NB4 (cell line): ENCODE results near the gene SEMA3F.
A peak's percentile ranks its signal among the peaks of the same experiment; 100 is the strongest.

Experiments
- DNase-seq: peaks from one replicate; pipeline ENCODE4 v3.0.0; 2010; ENCODE audit warnings: low read depth
- H3K4me3 ChIP-seq: one replicate; pipeline ENCODE4 v1.5.1; 2011; ENCODE audit warnings: mild to moderate bottlenecking, low read depth, low read length, moderate library complexity
- CTCF ChIP-seq: IDR thresholded peaks from one replicate; pipeline ENCODE4 v1.5.1; 2012; ENCODE audit warnings: low read depth, low read length
- MAX ChIP-seq: IDR thresholded peaks from 2 replicates; pipeline ENCODE4 v1.6.1; 2011; ENCODE audit warnings: low read depth, low read length
- MYC ChIP-seq: IDR thresholded peaks from 2 replicates; pipeline ENCODE4 v1.6.1; 2011; ENCODE audit warnings: low read depth, low read length
- POLR2A ChIP-seq: IDR thresholded peaks from 2 replicates; pipeline ENCODE4 v1.6.1; 2011; ENCODE audit warnings: mild to moderate bottlenecking; ENCODE audit not compliant: insufficient read length; ENCODE audit errors: extremely low read depth

Gene SEMA3F

DNA sequence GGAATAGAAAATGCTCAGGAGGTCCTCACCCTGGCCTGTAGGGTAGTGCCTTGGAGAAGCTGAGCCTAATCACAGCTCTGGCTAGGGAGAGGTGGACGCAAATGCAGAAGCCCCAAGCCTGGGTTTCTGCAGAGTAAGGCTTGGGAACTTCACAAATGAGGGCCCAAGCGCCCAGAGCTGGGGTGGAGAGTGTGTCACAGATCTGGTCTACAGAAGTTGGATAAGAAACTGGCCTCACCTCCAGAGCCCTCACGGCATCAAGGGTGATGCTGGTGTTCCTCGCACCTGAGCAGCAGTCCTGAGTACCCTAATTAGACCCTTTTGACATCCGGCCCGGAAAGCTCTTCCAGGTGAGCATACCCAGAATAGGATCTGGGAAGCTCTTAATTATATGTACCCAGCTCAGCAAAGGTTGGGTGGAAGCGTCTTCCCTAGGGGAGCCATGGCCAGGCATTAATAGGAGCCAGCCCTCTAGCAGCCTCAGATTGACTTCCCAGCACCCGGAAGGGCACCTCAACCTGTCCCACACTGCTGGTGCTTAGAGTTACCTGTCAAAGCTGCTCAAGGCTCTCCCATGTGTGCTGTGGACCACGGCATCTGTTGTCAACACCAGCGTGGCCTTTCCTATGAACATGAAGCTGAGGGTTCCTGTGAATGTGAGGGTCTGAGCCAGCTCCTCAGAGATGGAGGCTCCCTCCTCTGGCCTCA is 34.6 kb upstream of the SEMA3F start:
- TF ChIP-seq MYC (no peak), POLR2A (no peak), CTCF (no peak), MAX (no peak)
- no peak for DNase-seq
- no peak overlapping the region for H3K4me3 ChIP-seq

GRCh38 chr3:50121072-50122032 is 33.8 kb upstream of the SEMA3F start:
- no peak overlapping the region for H3K4me3 ChIP-seq
- DNase-seq: peak; percentile 81
- TF ChIP-seq CTCF (peak; percentile 75), POLR2A (peak; percentile 11), MYC (no peak), MAX (no peak)

GRCh38 chr3:50122071-50122470 is 33.1 kb upstream of the SEMA3F start:
- TF ChIP-seq CTCF: no peak
- TF ChIP-seq POLR2A: peak; percentile 7
- no peak overlapping the region for H3K4me3 ChIP-seq
- DNase-seq: no peak

DNA sequence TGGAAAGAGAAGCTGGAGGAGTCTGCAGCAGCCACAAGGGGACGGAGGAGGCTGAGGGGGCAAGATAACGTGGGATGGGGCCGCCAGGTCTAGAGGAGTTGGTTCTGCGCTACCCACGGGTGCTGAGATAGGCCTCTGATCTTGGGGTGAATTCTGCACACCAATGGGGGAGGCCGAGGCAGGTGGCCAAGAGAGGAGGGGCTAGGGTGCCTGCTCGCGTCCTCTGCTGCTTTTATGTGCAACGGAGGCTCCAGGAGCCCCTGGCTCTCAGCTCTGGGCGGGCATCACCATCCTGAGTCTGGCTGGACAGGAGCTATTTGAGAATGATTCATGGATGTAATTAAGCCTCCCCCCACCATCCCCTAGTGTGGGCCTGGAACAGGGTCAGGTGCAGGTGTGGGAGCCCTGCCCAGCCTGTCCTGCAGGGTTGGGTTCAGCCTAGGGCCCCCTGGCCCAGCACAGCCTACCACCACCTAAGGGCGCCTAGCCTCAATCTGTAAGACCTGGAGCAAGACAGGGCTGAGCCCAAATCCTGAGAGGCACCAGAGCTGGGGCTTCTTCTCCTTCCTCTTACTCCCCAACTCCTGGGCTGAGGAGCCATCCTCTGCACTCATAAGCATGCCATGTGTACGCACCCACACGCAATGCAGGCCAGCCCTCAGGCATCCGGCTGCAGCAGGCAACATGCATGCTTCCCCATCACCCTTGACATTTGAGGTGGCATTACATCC is 32.3 kb upstream of the SEMA3F start:
- no peak overlapping the region for H3K4me3 ChIP-seq
- TF ChIP-seq MAX (no peak), MYC (no peak), POLR2A (no peak), CTCF (no peak)
- DNase-seq: no peak

GRCh38 chr3:50123394-50124051 is 31.6 kb upstream of the SEMA3F start:
- no peak for DNase-seq
- TF ChIP-seq MYC: no peak
- TF ChIP-seq MAX: no peak
- no peak for TF ChIP-seq POLR2A
- no peak for TF ChIP-seq CTCF
- H3K4me3 ChIP-seq: no peak overlapping the region
